WI38 (cell line): Measurements from ENCODE around the gene IL20RB.

ENCODE experiments used
- H3K4me3 ChIP-seq: 2 replicates; pipeline ENCODE4 v1.5.1; 2011; ENCODE audit warnings: low read depth, mild to moderate bottlenecking, control low read depth, low read length
- TF ChIP-seq, protein P1 (sequence below): IDR thresholded peaks from 2 replicates; pipeline ENCODE4 v1.5.1; 2012; ENCODE audit warnings: low read depth, mild to moderate bottlenecking, control low read depth, low read length

Gene IL20RB

GRCh38 chr3:137032465-137033120 is 74.8 kb downstream of the IL20RB start:
- H3K4me3 ChIP-seq, result peak overlapping the region; percentile 48
- TF ChIP-seq, protein P1, sequence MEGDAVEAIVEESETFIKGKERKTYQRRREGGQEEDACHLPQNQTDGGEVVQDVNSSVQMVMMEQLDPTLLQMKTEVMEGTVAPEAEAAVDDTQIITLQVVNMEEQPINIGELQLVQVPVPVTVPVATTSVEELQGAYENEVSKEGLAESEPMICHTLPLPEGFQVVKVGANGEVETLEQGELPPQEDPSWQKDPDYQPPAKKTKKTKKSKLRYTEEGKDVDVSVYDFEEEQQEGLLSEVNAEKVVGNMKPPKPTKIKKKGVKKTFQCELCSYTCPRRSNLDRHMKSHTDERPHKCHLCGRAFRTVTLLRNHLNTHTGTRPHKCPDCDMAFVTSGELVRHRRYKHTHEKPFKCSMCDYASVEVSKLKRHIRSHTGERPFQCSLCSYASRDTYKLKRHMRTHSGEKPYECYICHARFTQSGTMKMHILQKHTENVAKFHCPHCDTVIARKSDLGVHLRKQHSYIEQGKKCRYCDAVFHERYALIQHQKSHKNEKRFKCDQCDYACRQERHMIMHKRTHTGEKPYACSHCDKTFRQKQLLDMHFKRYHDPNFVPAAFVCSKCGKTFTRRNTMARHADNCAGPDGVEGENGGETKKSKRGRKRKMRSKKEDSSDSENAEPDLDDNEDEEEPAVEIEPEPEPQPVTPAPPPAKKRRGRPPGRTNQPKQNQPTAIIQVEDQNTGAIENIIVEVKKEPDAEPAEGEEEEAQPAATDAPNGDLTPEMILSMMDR, result peak; percentile 99

GRCh38 chr3:137035631-137036030 is 77.8 kb downstream of the IL20RB start:
- H3K4me3 ChIP-seq, result no peak overlapping the region
- TF ChIP-seq, protein P1, result peak; percentile 38; the same call in 1 of the 2 replicates

- no peak overlapping the region for H3K4me3 ChIP-seq
- TF ChIP-seq, protein P1, result no peak
These were observed 81.8 kb downstream of the IL20RB start for GRCh38 chr3:137039570-137039969.

- TF ChIP-seq, protein P1, result no peak
These were observed 83.5 kb downstream of the IL20RB start for GRCh38 chr3:137041251-137041650.

DNA sequence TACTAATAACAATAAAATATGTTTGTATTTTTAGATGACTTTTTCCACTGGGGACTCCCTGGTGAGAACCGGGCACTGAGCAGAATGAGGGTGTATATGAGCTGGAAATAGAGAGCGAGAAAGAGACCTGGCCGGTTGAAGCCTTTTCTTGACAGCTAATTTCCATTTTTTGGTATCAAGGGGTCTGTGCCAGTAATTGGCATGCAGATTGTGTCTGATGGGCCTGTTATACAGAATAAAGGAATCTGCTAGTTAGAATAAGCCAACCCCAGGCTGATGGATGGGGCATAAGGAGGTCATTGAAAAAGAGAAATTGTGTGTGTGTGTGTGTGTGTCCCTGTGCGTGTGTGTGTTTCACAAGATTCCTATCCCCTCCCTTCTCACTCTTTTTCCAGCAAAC is 83.9 kb downstream of the IL20RB start:
- TF ChIP-seq, protein P1, result no peak
- H3K4me3 ChIP-seq, result no peak overlapping the region

More at GRCh38 chr3:137041251-137041650, 83.5 kb downstream of the IL20RB start:
- H3K4me3 ChIP-seq, result no peak overlapping the region

- TF ChIP-seq, protein P1, result no peak
- H3K4me3 ChIP-seq, result no peak overlapping the region
These were observed 89.0 kb downstream of the IL20RB start for GRCh38 chr3:137046747-137047146.

DNA sequence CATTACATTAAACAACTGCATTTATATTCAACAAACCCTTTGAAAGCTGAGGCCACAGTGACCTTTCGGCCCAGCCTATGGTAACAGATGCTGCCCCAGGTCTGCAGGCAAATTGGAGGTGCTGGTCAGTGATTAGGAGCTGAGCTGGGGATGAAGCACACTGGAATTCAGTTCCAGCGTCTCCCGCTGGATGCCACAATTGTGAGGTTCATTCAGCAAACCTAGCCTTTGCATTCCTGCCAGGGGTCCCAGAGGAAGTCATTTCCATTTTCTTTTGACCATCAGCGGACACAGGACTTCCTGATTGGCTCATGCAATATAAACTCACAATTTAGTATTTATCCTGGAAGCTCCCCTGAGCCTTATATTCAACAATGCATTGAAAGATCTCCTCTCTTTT is 89.5 kb downstream of the IL20RB start:
- H3K4me3 ChIP-seq, result no peak overlapping the region
- TF ChIP-seq, protein P1, result no peak
